HUES6 (cell line): ENCODE data around the gene NCL.
"Not testable (repeated sequence)": the region's sequence is repeated elsewhere in the genome, so short reads cannot be mapped to it uniquely, and the experiment has no call there.

Experiments
- H3K27ac ChIP-seq: 2 replicates; pipeline ENCODE4 v1.7.0; 2013; ENCODE audit warnings: low read depth, mild to moderate bottlenecking, low read length, inconsistent platforms
- H3K27me3 ChIP-seq: 2 replicates; pipeline ENCODE4 v1.6.1; 2013; ENCODE audit warnings: low read length; ENCODE audit not compliant: control insufficient read depth, insufficient read depth
- H3K36me3 ChIP-seq: 2 replicates; pipeline ENCODE4 v1.6.1; 2013; ENCODE audit warnings: low read length; ENCODE audit not compliant: control insufficient read depth, insufficient read depth
- H3K4me1 ChIP-seq: 2 replicates; pipeline ENCODE4 v1.6.1; 2013; ENCODE audit warnings: low read length; ENCODE audit not compliant: control insufficient read depth, insufficient read depth
- H3K4me3 ChIP-seq: 2 replicates; pipeline ENCODE4 v1.5.1; 2013; ENCODE audit warnings: low read depth, low read length
- H3K9ac ChIP-seq: one replicate; pipeline ENCODE4 v1.6.1; 2013; ENCODE audit warnings: mild to moderate bottlenecking, low read length
- H3K9me3 ChIP-seq: 2 replicates; pipeline ENCODE4 v1.6.1; 2013; ENCODE audit warnings: low read depth, low read length; ENCODE audit not compliant: control insufficient read depth, insufficient read depth

The NCL gene

DNA sequence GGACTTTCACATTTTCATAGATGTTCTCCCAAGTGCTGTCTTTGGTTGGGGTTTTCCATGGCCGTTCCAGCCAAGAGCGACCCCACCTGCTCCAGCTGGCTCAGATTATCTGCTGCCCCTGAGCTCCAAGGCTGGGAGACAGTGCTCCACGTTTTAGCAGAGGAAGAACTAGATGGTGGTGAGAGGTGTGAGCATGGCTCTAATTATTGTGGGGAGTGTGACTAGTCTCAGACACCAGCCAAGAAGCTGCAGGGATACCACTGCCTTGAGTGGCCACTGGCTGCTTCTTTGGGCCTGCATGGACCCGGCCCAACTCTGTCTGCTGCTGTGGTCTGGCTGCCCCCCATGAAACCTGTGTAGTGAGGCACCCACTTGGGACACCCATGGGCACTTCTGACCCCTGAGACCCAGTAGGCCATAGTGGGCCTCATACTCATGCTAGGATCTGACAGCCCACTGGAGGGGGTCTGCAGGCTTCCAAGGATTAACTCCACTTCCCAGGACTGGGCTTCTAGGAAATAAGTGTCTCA is 2.8 kb upstream of the NCL start:
- no peak overlapping the region for H3K9ac ChIP-seq
- H3K4me1 ChIP-seq: peaks cover 4% of the 10 kb centered on the region; the same call in 1 of the 2 replicates
- H3K4me3 ChIP-seq: no peak overlapping the region
- peaks cover 18% of the 10 kb centered on the region for H3K36me3 ChIP-seq
- no peaks in the 10 kb centered on the region for H3K9me3 ChIP-seq
- no peaks in the 10 kb centered on the region for H3K27me3 ChIP-seq
- H3K27ac ChIP-seq: no peak overlapping the region

DNA sequence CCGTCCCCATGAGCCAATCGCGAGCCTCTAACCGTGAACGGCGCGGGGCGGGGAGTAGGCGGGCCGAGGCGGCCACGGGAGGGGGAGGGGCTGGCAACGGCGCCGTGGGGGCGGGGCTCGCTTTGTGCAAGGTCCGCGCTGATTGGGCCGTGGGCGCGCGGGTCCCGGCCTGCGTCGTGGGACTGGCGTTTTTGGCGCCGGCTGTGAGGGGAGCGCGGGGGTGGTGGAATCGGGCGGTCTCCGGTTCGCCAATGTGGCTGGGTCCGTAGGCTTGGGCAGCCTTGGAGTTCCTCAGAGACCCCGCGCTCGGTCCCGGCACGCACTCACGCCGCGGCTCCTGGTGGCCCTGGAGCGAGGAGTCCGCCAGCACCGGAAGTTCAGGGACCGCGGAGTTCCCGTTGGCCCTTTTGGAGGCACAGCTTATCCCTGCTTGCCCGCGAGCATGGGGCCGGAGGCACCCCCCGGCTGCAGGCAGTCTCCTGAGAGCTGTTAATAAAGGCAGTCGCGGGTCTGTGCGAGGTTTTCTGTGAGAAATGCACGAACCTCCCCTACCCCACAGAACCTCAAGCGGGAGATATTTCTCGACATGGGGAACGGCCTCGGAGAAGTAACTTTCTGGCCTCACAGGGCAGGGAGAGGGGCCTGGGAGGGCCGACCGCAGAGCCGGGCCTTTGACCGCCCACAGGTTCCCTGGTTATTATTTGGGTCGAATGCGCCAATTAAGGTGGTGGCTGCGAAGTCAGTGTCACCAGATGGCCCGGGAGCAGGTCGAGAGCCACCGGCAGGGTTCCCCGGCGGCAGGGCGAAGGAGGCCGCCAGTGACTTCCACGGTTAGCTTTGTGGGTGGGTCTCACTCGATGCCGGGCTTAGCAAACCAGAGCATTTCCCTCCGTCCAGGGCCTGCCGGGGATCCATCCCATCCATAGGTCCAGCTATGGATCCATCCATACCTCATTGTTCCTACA is 574 bp upstream of the NCL start:
- H3K9ac ChIP-seq: peak overlapping the region; percentile 99
- H3K4me3 ChIP-seq: peak overlapping the region; percentile 90
- peak overlapping the region; percentile 95 for H3K27ac ChIP-seq
- no peaks in the 10 kb centered on the region for H3K27me3 ChIP-seq
- H3K36me3 ChIP-seq: peaks cover 40% of the 10 kb centered on the region
- no peaks in the 10 kb centered on the region for H3K9me3 ChIP-seq
- no peaks in the 10 kb centered on the region for H3K4me1 ChIP-seq

DNA sequence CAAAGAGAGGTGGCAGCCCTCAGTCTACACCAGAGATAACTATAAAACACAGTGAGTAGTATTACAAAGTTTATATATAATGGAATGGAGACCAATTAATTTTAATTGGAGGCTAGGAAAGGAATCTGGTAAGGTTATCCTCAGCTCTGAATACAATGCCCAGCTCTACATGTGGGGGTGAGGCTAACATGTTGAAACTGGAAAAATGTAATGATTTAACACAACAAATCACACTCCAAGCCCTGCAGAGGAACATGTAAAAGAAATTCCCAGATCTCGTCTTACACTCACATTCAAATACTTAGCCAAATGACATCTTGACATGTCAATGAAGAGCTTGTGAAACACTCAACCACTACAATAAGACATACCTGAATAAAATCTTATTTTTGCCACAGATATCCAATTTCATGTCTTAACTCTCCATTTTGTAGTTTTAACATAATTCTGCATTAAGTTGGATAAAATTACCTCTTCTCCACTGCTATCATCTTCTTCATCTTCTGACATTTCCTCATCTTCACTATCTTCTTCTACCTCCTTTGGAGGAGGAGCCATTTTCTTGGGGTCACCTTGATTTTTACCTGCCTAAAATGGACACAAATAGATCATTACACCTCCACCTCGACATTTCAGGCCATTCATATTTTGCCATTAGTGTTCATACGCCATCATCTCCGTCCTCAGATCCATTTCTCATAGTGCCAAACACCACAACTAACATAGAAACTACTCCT is 1.4 kb downstream of the NCL start:
- H3K4me3 ChIP-seq: peak overlapping the region; percentile 82
- H3K27ac ChIP-seq: peak overlapping the region; percentile 95
- H3K4me1 ChIP-seq: no peaks in the 10 kb centered on the region
- H3K27me3 ChIP-seq: no peaks in the 10 kb centered on the region
- H3K9ac ChIP-seq: peak overlapping the region; percentile 99
- no peaks in the 10 kb centered on the region for H3K9me3 ChIP-seq
- H3K36me3 ChIP-seq: peaks cover 60% of the 10 kb centered on the region

DNA sequence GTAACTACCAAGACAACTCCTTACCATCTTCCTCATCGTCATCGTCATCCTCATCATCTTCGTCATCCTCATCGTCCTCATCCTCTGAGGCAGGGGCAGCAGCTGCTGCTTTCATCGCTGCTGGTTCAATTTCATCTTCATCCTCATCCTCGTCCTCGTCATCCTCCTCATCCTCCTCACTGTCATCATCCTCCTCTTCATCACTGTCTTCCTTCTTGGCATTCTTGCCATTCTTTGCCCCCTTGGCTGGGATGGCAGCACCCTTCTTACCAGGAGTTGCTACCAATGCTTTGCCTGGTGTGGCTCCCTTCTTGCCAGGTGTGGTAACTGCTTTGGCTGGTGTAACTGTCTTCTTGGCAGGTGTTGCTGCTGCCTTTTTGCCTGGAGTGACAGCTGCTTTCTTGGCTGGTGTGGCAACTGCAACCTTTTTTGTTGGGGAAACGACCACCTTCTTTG is 2.7 kb downstream of the NCL start:
- Histone ChIP-seq H3K9me3 (no peaks in the 10 kb centered on the region), H3K27me3 (no peaks in the 10 kb centered on the region), H3K4me1 (no peaks in the 10 kb centered on the region), H3K9ac (no peak overlapping the region), H3K27ac (no peak overlapping the region), H3K4me3 (0 out of 2 replicates have a peak overlapping the region, but pooled peaks have one; percentile 82), H3K36me3 (peaks cover 74% of the 10 kb centered on the region)

DNA sequence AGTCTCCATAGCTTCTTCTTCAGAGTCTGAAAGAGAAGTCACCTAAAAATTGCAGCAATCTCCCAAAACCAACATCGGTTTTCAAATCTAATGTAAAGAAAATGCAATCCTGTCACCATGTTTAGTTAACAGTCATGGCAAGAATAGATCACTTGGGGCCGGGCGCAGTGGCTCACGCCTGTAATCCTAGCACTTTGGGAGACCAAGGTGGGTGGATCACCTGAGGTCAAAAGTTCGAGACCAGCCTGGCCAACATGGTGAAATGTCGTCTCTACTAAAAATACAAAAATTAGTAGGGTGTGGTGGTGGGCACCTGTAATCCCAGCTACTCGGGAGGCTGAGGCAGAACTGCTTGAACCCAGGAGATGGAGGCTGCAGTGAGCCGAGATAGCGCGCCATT is 3.4 kb downstream of the NCL start:
- H3K9me3 ChIP-seq, H3K4me3 ChIP-seq, H3K4me1 ChIP-seq, H3K27me3 ChIP-seq, H3K27ac ChIP-seq, H3K9ac ChIP-seq: not testable (repeated sequence)
- H3K36me3 ChIP-seq: peaks cover 81% of the 10 kb centered on the region

DNA sequence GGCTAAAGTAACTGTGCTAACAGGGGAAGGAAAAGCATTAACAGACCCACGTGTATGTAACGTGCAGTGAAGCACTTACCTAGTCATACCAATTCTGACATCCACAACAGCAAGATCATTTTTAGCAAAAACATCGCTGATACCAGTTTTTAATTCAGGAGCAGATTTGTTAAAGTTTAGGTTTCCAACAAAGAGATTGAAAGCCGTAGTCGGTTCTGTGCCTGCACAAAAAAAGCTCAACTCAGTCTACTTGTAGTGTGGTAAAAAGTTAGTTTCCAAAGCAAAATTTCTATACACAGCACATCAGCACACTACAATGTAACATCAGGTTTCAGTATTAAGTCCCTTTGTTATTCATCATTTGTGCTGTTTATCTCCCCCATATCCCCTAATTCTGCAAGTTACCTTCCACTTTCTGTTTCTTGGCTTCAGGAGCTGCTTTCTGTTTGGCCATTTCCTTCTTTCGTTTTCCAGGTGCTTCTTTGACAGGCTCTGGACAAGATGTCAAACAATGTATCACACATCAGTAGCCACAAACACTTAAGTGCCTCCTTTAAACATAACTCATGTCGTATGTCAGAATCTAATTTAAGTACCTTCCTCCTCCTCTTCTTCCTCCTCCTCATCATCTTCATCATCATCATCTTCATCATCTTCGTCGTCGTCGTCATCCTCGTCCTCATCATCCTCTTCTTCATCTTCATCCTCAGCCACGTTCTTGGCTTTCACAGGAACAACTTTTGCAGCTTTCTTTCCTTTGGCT is 4.0 kb downstream of the NCL start:
- Histone ChIP-seq H3K27me3 (no peaks in the 10 kb centered on the region), H3K4me3 (no peak overlapping the region), H3K9me3 (no peaks in the 10 kb centered on the region), H3K27ac (no peak overlapping the region), H3K4me1 (no peaks in the 10 kb centered on the region), H3K9ac (no peak overlapping the region), H3K36me3 (peaks cover 86% of the 10 kb centered on the region)

DNA sequence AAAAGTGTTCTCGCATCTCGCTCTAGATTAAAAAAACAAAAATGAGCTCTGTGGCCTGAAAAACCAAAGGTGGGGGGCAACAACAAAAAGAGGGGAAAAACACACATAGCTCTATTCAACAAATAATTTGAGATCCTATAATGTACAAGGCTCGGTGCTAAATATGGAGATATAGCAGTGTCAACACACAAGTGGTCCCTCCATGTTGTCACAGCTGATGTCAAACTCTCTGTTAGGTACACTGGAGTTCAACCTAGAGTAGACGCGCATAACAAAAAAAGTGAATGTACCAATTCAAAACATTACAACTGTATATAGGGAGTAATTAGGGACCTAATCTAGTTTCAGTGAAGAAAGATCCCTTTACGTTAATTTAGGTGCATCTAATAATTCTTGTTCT is 5.9 kb downstream of the NCL start:
- H3K36me3 ChIP-seq: peaks cover 100% of the 10 kb centered on the region
- no peak overlapping the region for H3K27ac ChIP-seq
- no peak overlapping the region for H3K4me3 ChIP-seq
- H3K27me3 ChIP-seq: no peaks in the 10 kb centered on the region
- no peaks in the 10 kb centered on the region for H3K9me3 ChIP-seq
- no peak overlapping the region for H3K9ac ChIP-seq
- H3K4me1 ChIP-seq: 0 out of 2 replicates have a peak, but pooled peaks cover 1% of the 10 kb centered on the region

DNA sequence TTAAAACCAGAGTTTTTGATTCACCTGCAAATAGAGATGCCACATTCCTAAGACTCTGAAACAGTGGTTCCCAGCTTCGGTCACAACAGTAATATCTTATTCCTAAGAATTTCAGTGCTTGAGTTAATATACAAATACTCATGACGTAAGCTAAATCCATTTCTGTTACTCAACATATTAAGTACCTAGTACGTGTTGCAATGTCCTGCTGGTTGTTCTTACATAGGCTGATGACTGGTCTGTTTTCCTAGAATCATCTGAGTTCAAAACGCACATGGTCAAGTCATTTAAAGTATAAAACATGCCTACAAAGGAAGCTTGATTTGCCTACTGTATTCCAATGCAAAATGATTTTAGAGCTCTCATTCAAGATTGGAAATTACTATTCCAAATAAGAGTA is 7.2 kb downstream of the NCL start:
- Histone ChIP-seq H3K36me3 (peaks cover 94% of the 10 kb centered on the region), H3K9me3 (no peaks in the 10 kb centered on the region), H3K27ac (no peak overlapping the region), H3K9ac (no peak overlapping the region), H3K4me1 (peaks cover 11% of the 10 kb centered on the region), H3K4me3 (no peak overlapping the region), H3K27me3 (no peaks in the 10 kb centered on the region)

DNA sequence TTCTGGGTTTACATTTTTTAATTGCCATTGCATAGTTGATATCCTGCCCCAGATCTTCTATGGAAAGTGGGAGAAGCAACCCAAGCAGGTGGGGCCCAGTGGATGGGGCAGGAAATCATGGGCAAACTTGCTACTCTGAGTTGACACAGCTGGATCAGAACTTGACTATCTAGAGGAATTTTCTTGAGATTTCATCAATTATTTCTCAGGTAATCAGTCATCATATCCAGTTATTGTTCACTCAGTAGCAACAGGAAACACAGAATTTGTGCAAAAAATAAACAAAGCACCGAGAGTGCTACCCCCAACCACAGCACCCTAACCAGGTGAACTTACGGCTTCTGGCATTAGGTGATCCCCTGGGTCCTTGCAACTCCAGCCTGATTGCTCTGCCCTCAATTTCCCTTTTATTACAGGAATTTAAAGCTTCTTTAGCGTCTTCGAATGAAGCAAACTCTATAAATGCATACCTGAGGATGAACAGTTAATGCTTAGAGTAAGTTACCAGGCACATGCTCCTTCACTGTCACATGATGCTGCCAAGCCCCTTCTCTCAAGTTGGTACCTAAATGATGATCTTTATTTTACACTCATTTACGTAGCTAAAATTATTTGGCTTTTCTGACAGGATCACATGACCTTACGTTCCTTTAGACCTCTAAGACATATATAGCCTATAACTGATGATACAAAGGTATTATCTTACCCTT is 7.8 kb downstream of the NCL start:
- H3K36me3 ChIP-seq: peaks cover 92% of the 10 kb centered on the region
- no peak overlapping the region for H3K4me3 ChIP-seq
- no peak overlapping the region for H3K27ac ChIP-seq
- H3K9me3 ChIP-seq: no peaks in the 10 kb centered on the region
- H3K27me3 ChIP-seq: no peaks in the 10 kb centered on the region
- H3K9ac ChIP-seq: no peak overlapping the region
- peaks cover 11% of the 10 kb centered on the region for H3K4me1 ChIP-seq

DNA sequence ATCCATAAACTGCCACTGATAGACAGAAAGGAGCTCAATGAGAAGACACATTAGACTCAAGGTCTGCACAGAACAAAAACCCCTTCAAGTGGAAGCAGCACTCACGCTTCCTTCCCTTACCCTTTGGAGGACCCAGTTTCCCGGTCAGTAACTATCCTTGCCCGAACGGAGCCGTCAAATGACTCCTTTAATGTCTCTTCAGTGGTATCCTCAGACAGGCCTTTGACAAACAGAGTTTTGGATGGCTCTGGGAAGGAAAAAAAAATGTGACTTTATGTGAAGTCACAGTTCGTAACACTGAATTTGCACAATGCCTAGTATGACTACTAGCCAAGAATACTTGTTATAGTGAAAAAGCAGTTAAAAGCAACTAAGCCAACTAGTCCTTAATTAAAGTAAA is 8.4 kb downstream of the NCL start:
- Histone ChIP-seq H3K4me3 (no peak overlapping the region), H3K9ac (no peak overlapping the region), H3K27ac (no peak overlapping the region), H3K27me3 (no peaks in the 10 kb centered on the region), H3K36me3 (peaks cover 88% of the 10 kb centered on the region), H3K9me3 (no peaks in the 10 kb centered on the region), H3K4me1 (peaks cover 11% of the 10 kb centered on the region)
